ENCODE measurements around the gene RGS6.

DNA sequence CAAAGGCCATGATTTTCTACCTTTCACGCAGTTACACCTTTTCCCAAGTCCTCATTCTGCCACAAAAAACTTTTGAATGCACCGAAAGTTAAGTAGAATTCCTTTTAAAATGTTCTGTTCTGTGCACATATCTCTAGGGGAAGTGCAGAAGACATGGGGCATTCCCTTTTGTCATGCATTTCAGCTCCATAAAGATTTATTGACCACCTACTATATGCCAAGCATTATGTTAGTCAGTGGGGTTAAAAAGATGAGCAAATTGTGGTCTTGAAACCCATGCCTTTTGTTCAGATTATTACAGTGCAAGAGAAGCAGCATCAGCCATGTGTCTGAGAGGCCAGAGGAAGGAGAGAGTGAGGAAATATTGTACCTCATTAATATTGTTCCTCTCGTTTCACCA lies 338.5 kb downstream of the RGS6 start:
- TF ChIP-seq POLR2AphosphoS5 (IDR thresholded peaks at IDR 0.05; ENCODE audit: low read depth, low read length) (no peak), POLR2A (IDR thresholded peaks at IDR 0.05; ENCODE audit: low read depth, low read length) (no peak), TAF1 (IDR thresholded peaks at IDR 0.05; ENCODE audit: borderline replicate concordance, low read depth, low read length) (no peak)

Data from GM12892 (cell line).